SU-DHL-6 (cell line): ENCODE data around the gene CPNE2.

Experiments
- H2AFZ ChIP-seq: fragments of 200-600 bp; sonication (generic); 2 replicates; pipeline ENCODE4 v1.6.1; 2014; ENCODE audit warnings: low read depth, mild to moderate bottlenecking, moderate library complexity, mixed read lengths, antibody characterized with exemption, low read length; ENCODE audit not compliant: severe bottlenecking
- H3F3A ChIP-seq: fragments of 200-600 bp; shearing (Covaris generic); 2 replicates; pipeline ENCODE4 v1.6.0; 2016; ENCODE audit warnings: antibody characterized with exemption, mild to moderate bottlenecking; ENCODE audit not compliant: insufficient read depth
- H3K27ac ChIP-seq: fragments of 200-600 bp; sonication (generic); 2 replicates; pipeline ENCODE4 v1.5.1; 2016; ENCODE audit warnings: low read depth, mild to moderate bottlenecking, low read length, moderate library complexity, mixed read lengths
- H3K27me3 ChIP-seq: fragments of 200-600 bp; sonication (generic), shearing (Covaris generic); 2 replicates; pipeline ENCODE4 v1.6.0; 2014; ENCODE audit warnings: mild to moderate bottlenecking, low read length
- H3K36me3 ChIP-seq: fragments of 200-600 bp; sonication (generic); 2 replicates; pipeline ENCODE4 v1.6.1; 2014; ENCODE audit warnings: mild to moderate bottlenecking, low read length, mixed read lengths
- H3K4me2 ChIP-seq: fragments of 300-600, 200-600 bp; shearing (Covaris generic), sonication (generic); 2 replicates; pipeline ENCODE4 v1.6.0; 2014; ENCODE audit warnings: low read length, low read depth, mild to moderate bottlenecking; ENCODE audit not compliant: poor library complexity, severe bottlenecking
- H3K4me3 ChIP-seq: fragments of 200-600 bp; sonication (generic); 2 replicates; pipeline ENCODE4 v1.5.1; 2014; ENCODE audit warnings: antibody characterized with exemption, low read length, mild to moderate bottlenecking, mixed read lengths; ENCODE audit not compliant: insufficient read depth, poor library complexity, severe bottlenecking
- H3K79me2 ChIP-seq: fragments of 200-600 bp; sonication (generic); 2 replicates; pipeline ENCODE4 v1.6.1; 2014; ENCODE audit warnings: mild to moderate bottlenecking, low read length, moderate library complexity; ENCODE audit not compliant: insufficient read depth
- H3K9ac ChIP-seq: fragments of 200-600 bp; sonication (generic); 2 replicates; pipeline ENCODE4 v1.7.0; 2014; ENCODE audit warnings: mild to moderate bottlenecking, low read length
- H3K9me2 ChIP-seq: fragments of 200-600 bp; sonication (generic); replicated peaks from 2 replicates; pipeline ENCODE4 v1.6.1; 2014; ENCODE audit warnings: low read length; ENCODE audit not compliant: insufficient read depth
- H3K9me3 ChIP-seq: fragments of 200-600 bp; sonication (generic); 2 replicates; pipeline ENCODE4 v1.6.1; 2014; ENCODE audit warnings: low read length, mixed read lengths; ENCODE audit not compliant: insufficient read depth
- H4K20me1 ChIP-seq: fragments of 200-600 bp; sonication (generic); 2 replicates; pipeline ENCODE4 v1.6.1; 2014; ENCODE audit warnings: low read depth, mild to moderate bottlenecking, antibody characterized with exemption, low read length, moderate library complexity, mixed read lengths
- CTCF ChIP-seq: fragments of 200-600 bp; sonication (generic); IDR thresholded peaks from one replicate; pipeline ENCODE4 v1.5.1; 2017; ENCODE audit warnings: antibody characterized with exemption, mild to moderate bottlenecking, low read length, moderate library complexity; ENCODE audit not compliant: insufficient read depth, poor library complexity, severe bottlenecking
- EZH2phosphoT487 ChIP-seq: fragments of 200-600 bp; sonication (generic), shearing (Covaris generic); conservative IDR thresholded peaks from 2 replicates; pipeline ENCODE4 v1.6.1; 2018; ENCODE audit warnings: mild to moderate bottlenecking, antibody characterized with exemption, low read length, moderate library complexity, mixed read lengths

Gene CPNE2

GRCh38 chr16:57172721-57173290 is 80.4 kb downstream of the CPNE2 start:
- no peaks in the 10 kb centered on the region for H4K20me1 ChIP-seq

GRCh38 chr16:57175896-57176295 is 83.5 kb downstream of the CPNE2 start:
- H3K27ac ChIP-seq = no peak overlapping the region
- peaks cover 9% of the 10 kb centered on the region; the same call in 1 of the 2 replicates for H3K36me3 ChIP-seq
- no peak overlapping the region for H3K4me3 ChIP-seq
- no peak overlapping the region for H3K9ac ChIP-seq
- H3K9me2 ChIP-seq = no peaks in the 10 kb centered on the region
- H4K20me1 ChIP-seq = peaks cover 6% of the 10 kb centered on the region; the same call in 1 of the 2 replicates
- no peak overlapping the region for H3K4me2 ChIP-seq
- TF ChIP-seq CTCF = no peak
- TF ChIP-seq EZH2phosphoT487 = no peak
- H2AFZ ChIP-seq = no peak overlapping the region
- peaks cover 44% of the 10 kb centered on the region for H3K79me2 ChIP-seq
- H3K27me3 ChIP-seq = no peaks in the 10 kb centered on the region
- H3F3A ChIP-seq = 0 out of 2 replicates have a peak, but pooled peaks cover 4% of the 10 kb centered on the region
- H3K9me3 ChIP-seq = no peaks in the 10 kb centered on the region

More at GRCh38 chr16:57172721-57173290, 80.4 kb downstream of the CPNE2 start:
- Histone ChIP-seq H3K9ac (no peak overlapping the region), H3K36me3 (peaks cover 11% of the 10 kb centered on the region; the same call in 1 of the 2 replicates), H3K27ac (no peak overlapping the region), H3K27me3 (no peaks in the 10 kb centered on the region), H3K4me3 (no peak overlapping the region), H3K79me2 (peaks cover 15% of the 10 kb centered on the region), H3K9me3 (no peaks in the 10 kb centered on the region), H3K9me2 (no peaks in the 10 kb centered on the region), H2AFZ (no peak overlapping the region), H3K4me2 (no peak overlapping the region), H3F3A (0 out of 2 replicates have a peak, but pooled peaks cover 7% of the 10 kb centered on the region)
- no peak for TF ChIP-seq CTCF
- TF ChIP-seq EZH2phosphoT487 = no peak

- H2AFZ ChIP-seq = no peak overlapping the region
- H3K27me3 ChIP-seq = no peaks in the 10 kb centered on the region
- H3K9ac ChIP-seq = no peak overlapping the region
- H3K9me3 ChIP-seq = no peaks in the 10 kb centered on the region
- H3K79me2 ChIP-seq = peaks cover 67% of the 10 kb centered on the region
- TF ChIP-seq EZH2phosphoT487 = no peak
- no peak for TF ChIP-seq CTCF
- no peak overlapping the region for H3K4me3 ChIP-seq
- H3K27ac ChIP-seq = no peak overlapping the region
- peaks cover 6% of the 10 kb centered on the region; the same call in 1 of the 2 replicates for H4K20me1 ChIP-seq
- 0 out of 2 replicates have a peak, but pooled peaks cover 3% of the 10 kb centered on the region for H3K36me3 ChIP-seq
- no peak overlapping the region for H3K4me2 ChIP-seq
- 0 out of 2 replicates have a peak, but pooled peaks cover 4% of the 10 kb centered on the region for H3F3A ChIP-seq
- no peaks in the 10 kb centered on the region for H3K9me2 ChIP-seq
These were observed 85.8 kb downstream of the CPNE2 start for GRCh38 chr16:57178196-57178595.
